Measurements from ENCODE around the gene TMPRSS15.

TMPRSS15 gene

DNA sequence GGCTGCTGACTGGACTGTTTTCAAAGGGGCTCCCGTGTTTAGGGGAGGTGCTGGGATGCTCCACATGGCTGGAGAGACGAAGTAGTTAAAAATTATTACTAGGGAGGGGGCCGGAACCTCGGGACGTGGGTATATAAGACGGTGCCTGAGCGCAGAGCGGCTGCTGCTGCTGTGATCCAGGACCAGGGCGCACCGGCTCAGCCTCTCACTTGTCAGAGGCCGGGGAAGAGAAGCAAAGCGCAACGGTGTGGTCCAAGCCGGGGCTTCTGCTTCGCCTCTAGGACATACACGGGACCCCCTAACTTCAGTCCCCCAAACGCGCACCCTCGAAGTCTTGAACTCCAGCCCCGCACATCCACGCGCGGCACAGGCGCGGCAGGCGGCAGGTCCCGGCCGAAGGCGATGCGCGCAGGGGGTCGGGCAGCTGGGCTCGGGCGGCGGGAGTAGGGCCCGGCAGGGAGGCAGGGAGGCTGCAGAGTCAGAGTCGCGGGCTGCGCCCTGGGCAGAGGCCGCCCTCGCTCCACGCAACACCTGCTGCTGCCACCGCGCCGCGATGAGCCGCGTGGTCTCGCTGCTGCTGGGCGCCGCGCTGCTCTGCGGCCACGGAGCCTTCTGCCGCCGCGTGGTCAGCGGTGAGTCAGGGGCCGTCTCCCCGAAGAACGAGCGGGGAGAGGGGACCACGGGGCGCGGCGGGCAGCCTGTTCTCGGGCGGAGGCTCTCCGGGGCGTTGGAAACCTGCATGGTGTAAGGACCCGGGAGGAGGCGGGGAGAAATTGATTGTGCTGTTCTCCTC, 158.7 kb downstream of the TMPRSS15 start, which contains the start of gene CHODL:
TSS of gene CHODL (plus strand) at position 163 of the 793 bp plus-strand sequence. CDS start at position 554, 391 bp downstream.
- Histone ChIP-seq H3K36me3 (ENCODE audit: control insufficient read depth, insufficient read depth, low read length, severe bottlenecking) (no peaks in the 10 kb centered on the region), H3K4me3 (ENCODE audit: low read length) (peak within 1 kb of the TSS; percentile 81), H3K9me3 (ENCODE audit: control insufficient read depth, low read length) (no peaks in the 10 kb centered on the region), H3K27me3 (replicated peaks; ENCODE audit: control insufficient read depth, insufficient read depth, low read length) (peaks cover 24% of the 10 kb centered on the region), H3K4me1 (ENCODE audit: control insufficient read depth, insufficient read depth, low read length) (peaks cover 15% of the 10 kb centered on the region), H3K9ac (ENCODE audit: low read length) (peak within 1 kb of the TSS; percentile 34)
- no peak for DNase-seq (ENCODE audit: low read depth)

DNA sequence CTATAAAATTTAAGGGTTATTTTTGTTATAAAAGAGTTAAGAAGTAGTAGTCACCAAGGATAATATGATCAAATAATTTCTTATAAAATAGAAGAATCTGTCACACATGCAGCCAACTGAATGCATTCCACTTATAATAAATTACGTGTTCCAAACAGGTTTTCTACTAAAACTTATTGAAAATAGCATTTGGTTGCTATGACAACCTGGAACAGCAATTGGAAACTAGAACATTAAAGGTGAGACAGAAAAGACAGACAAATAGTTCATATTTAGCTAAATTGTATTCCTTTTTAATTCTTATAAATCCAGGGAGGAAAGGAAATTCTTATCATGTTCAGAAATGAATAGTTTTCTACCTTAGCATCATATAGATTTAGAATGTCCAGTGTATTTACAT, 168.0 kb downstream of the TMPRSS15 start:
- Histone ChIP-seq H3K4me3 (ENCODE audit: low read length) (no peak overlapping the region), H3K36me3 (ENCODE audit: control insufficient read depth, insufficient read depth, low read length, severe bottlenecking) (no peaks in the 10 kb centered on the region), H3K27me3 (replicated peaks; ENCODE audit: control insufficient read depth, insufficient read depth, low read length) (no peaks in the 10 kb centered on the region), H3K9me3 (ENCODE audit: control insufficient read depth, low read length) (no peaks in the 10 kb centered on the region), H3K4me1 (ENCODE audit: control insufficient read depth, insufficient read depth, low read length) (no peaks in the 10 kb centered on the region), H3K9ac (ENCODE audit: low read length) (no peak overlapping the region)
- no peak for DNase-seq (ENCODE audit: low read depth)

DNA sequence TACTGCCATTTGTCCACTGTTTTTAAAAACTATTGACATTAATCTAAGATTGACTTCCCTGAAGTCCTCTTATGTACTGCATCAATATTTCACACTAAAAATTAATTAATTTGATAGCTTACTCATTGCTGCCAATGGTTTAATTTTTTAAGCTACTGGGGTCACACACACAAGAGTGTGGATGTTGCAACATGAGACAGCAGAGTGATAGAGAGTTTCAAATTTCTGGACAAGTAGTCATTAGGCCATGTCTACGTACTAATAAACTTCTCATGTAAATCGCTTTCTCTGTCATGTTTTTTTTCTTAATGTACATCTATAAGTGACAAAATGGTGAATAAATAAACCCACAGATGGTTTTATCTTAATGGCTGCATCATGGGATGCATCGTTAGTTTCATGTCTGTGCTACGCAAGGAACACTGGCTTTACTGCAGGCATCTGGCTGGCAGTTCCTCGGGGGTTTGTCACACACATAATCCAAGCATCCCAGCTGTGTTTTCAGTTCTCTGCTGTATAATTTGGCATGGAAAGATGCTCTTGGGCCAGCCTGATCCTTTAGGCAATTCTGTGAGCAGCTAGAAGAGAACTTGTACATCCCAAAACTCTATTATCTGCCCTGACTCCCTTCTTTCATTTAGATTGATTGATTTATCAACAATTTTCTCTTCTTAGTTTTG, 175.4 kb downstream of the TMPRSS15 start:
- Histone ChIP-seq H3K27me3 (replicated peaks; ENCODE audit: control insufficient read depth, insufficient read depth, low read length) (no peaks in the 10 kb centered on the region), H3K9ac (ENCODE audit: low read length) (no peak overlapping the region), H3K4me3 (ENCODE audit: low read length) (no peak overlapping the region), H3K4me1 (ENCODE audit: control insufficient read depth, insufficient read depth, low read length) (no peaks in the 10 kb centered on the region), H3K36me3 (ENCODE audit: control insufficient read depth, insufficient read depth, low read length, severe bottlenecking) (no peaks in the 10 kb centered on the region), H3K9me3 (ENCODE audit: control insufficient read depth, low read length) (no peaks in the 10 kb centered on the region)
- DNase-seq (ENCODE audit: low read depth), result no peak

DNA sequence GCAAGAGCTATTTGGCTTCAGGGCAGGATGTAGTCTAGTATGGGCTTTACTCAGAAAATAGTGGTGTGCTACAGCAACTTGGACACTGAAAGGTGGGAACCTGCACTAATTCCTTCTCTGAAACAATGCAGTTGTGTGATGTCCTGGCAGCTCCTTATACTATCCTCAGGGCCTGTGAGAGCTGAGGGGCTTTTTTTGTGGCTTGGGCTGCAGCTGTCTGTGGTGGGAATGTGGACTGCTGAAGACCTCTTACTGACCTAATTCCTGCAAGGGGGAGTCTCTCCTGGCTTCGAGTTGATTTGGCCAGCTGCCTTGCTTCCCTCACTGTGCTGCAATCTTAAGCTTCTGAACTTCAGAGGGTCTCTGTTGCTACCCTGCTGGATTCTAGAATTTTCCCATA, 181.2 kb downstream of the TMPRSS15 start:
- Histone ChIP-seq H3K4me3 (ENCODE audit: low read length) (no peak overlapping the region), H3K9me3 (ENCODE audit: control insufficient read depth, low read length) (peaks cover 31% of the 10 kb centered on the region), H3K9ac (ENCODE audit: low read length) (no peak overlapping the region), H3K4me1 (ENCODE audit: control insufficient read depth, insufficient read depth, low read length) (no peaks in the 10 kb centered on the region), H3K27me3 (replicated peaks; ENCODE audit: control insufficient read depth, insufficient read depth, low read length) (no peaks in the 10 kb centered on the region), H3K36me3 (ENCODE audit: control insufficient read depth, insufficient read depth, low read length, severe bottlenecking) (no peaks in the 10 kb centered on the region)
- DNase-seq (ENCODE audit: low read depth), result no peak

DNA sequence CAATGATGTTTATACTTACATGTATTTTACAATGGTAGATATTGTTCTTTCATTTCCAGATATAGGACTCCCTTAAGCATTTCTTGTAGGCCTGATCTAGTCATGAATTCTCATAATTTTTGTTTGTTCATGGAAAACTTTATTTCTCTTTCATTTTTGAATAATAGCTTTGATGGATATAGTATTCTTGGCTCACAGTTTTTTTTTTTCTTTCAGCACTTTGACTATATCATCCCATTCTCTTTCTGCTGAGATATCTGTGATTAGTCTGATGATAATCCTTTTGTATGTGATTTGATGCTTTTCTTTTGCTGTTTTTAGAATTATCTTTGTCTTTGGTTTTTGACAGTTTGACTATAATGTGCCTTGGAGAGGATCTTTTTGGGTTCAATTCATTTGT, 183.1 kb downstream of the TMPRSS15 start:
- H3K9ac ChIP-seq (ENCODE audit: low read length), result no peak overlapping the region
- no peaks in the 10 kb centered on the region for H3K4me1 ChIP-seq (ENCODE audit: control insufficient read depth, insufficient read depth, low read length)
- DNase-seq (ENCODE audit: low read depth), result no peak
- H3K4me3 ChIP-seq (ENCODE audit: low read length), result no peak overlapping the region
- H3K36me3 ChIP-seq (ENCODE audit: control insufficient read depth, insufficient read depth, low read length, severe bottlenecking), result no peaks in the 10 kb centered on the region
- H3K27me3 ChIP-seq (replicated peaks; ENCODE audit: control insufficient read depth, insufficient read depth, low read length), result no peaks in the 10 kb centered on the region
- peaks cover 31% of the 10 kb centered on the region for H3K9me3 ChIP-seq (ENCODE audit: control insufficient read depth, low read length)

Measured in adipocyte (in vitro differentiated cells).